GM06990 (cell line): ENCODE measurements around the gene MCCC1.

Experiments used
- DNase-seq: peaks from one replicate; pipeline ENCODE4 v3.0.0-alpha.2; 2011; ENCODE audit not compliant: insufficient read length; ENCODE audit errors: extremely low read depth
- H3K27me3 ChIP-seq: replicated peaks from 2 replicates; pipeline ENCODE4 v1.6.0; 2011; ENCODE audit warnings: low read length; ENCODE audit not compliant: control insufficient read depth, insufficient read depth
- H3K36me3 ChIP-seq: 2 replicates; pipeline ENCODE4 v1.5.1; 2011; ENCODE audit warnings: low read length; ENCODE audit not compliant: control insufficient read depth, insufficient read depth
- H3K4me3 ChIP-seq: replicated peaks from 2 replicates; pipeline ENCODE4 v1.5.1; 2011; ENCODE audit warnings: low read depth, mild to moderate bottlenecking, control low read depth, low read length
- TF ChIP-seq, protein P1 (sequence below): IDR thresholded peaks from 2 replicates; pipeline ENCODE4 v1.5.1; 2011; ENCODE audit warnings: low read length, control low read depth, mild to moderate bottlenecking, inconsistent platforms; ENCODE audit not compliant: insufficient read depth, poor library complexity, severe bottlenecking

Gene MCCC1

DNA sequence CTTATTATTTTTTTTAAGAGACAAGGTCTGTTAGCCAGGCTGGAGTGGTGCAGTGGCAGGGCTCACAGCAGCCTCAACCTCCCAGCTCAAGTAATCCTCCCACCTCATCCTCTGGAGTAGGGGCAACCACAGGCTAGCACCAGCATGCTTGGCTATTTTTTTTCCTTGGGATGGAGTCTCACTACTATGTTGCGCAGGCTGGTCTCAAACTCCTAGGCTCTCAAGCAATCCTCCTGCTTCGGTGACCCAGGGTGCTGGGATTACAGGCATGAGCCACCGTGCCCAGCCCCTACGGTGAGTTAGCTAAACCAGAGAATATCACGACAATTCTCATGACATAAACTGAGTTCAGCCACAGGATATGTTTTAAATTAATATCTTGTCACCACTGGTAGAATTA, 120.9 kb downstream of the MCCC1 start:
- peak overlapping the region; percentile 14 for H3K4me3 ChIP-seq
- DNase-seq: no peak
- no peaks in the 10 kb centered on the region for H3K27me3 ChIP-seq
- no peaks in the 10 kb centered on the region for H3K36me3 ChIP-seq
- TF ChIP-seq, protein P1, sequence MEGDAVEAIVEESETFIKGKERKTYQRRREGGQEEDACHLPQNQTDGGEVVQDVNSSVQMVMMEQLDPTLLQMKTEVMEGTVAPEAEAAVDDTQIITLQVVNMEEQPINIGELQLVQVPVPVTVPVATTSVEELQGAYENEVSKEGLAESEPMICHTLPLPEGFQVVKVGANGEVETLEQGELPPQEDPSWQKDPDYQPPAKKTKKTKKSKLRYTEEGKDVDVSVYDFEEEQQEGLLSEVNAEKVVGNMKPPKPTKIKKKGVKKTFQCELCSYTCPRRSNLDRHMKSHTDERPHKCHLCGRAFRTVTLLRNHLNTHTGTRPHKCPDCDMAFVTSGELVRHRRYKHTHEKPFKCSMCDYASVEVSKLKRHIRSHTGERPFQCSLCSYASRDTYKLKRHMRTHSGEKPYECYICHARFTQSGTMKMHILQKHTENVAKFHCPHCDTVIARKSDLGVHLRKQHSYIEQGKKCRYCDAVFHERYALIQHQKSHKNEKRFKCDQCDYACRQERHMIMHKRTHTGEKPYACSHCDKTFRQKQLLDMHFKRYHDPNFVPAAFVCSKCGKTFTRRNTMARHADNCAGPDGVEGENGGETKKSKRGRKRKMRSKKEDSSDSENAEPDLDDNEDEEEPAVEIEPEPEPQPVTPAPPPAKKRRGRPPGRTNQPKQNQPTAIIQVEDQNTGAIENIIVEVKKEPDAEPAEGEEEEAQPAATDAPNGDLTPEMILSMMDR: no peak

DNA sequence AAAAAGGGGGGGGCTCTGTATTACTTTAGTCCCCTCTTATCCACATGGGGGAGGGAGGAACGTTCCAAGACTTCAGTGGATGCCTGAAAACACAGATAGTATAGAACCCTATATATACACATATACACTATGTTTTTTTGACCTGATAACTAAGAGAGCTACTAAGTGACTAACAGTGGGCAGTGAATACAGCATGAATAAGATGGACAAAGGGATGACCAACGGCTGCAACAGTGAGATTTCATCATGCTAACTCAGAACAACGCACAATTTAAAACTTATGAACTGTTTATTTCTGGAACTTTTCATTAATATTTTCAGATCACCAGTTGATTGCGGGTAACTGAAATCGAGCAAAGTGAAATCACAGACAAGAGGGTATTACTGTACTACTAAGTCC, 126.2 kb downstream of the MCCC1 start:
- no peak overlapping the region for H3K4me3 ChIP-seq
- TF ChIP-seq, protein P1: no peak
- H3K36me3 ChIP-seq: no peaks in the 10 kb centered on the region
- no peaks in the 10 kb centered on the region for H3K27me3 ChIP-seq
- no peak for DNase-seq

DNA sequence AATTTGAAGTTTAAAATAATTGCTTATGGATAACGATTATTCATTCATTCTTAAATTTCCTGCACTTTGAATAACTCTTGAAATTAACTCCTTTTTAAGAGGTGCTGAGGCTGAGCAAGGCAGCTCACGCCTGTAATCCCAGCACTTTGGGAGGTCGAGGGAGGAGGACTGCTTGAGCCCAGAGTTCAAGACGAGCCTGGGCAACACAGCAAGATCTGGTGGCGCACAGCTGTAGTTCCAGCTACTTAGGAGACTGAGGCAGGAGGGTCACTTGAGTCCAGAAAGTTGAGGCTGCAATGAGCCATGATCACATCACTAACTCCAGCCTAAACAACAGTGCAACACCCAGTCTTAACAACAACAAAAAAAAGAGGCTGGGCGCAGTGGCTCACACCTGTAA, 126.9 kb downstream of the MCCC1 start:
- no peak for DNase-seq
- H3K36me3 ChIP-seq: no peaks in the 10 kb centered on the region
- TF ChIP-seq, protein P1: no peak
- H3K27me3 ChIP-seq: no peaks in the 10 kb centered on the region
- no peak overlapping the region for H3K4me3 ChIP-seq

DNA sequence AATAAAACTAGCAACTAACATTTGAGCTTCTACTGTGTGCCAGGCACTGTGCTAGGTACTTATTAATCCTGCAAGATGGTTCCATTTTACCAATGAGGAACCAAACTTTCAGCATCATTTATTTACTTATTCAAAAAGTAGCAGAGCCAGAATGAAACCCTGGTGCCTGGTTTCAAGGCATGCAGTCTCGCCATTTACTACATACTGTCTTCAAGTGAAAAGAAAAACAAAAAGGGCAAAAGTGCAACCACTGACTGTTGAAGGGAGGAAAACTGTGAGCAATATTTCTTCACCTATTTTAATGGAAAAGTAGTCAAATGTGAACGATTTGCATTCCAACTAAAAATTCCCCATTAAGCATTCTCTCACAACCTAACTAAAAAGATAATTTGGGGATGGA, 127.7 kb downstream of the MCCC1 start:
- Histone ChIP-seq H3K36me3 (no peaks in the 10 kb centered on the region), H3K4me3 (no peak overlapping the region), H3K27me3 (no peaks in the 10 kb centered on the region)
- TF ChIP-seq, protein P1: no peak
- DNase-seq: no peak

DNA sequence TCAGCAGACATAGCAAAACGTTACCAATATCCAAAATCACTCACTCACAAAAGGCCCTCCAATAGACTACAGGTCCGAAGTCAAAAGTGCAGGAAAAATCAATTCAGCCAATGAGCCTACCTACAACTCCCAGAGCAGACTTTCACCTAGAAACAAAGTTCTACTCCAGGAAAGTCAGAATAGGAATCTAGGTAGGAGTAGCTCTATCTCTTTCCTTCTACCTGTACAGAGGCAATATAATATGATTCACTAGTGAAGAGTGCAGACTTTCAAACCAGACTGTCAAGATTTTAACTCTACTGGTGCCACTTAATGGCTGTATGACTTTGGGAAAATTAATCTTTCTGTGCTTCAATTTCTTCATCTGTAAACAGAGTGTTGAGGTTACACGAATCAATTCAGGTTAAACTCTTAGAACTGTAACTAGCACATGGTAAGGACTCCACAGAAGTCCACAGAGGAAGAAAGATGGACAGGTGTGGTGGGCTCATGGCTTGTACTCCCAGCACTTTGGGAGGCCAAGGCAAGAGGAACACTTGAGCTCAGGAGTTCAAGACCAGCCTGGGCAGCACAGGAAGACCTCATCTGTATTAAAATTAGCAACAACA, 128.4 kb downstream of the MCCC1 start:
- no peak for DNase-seq
- no peaks in the 10 kb centered on the region for H3K27me3 ChIP-seq
- TF ChIP-seq, protein P1: no peak
- H3K4me3 ChIP-seq: no peak overlapping the region
- no peaks in the 10 kb centered on the region for H3K36me3 ChIP-seq

DNA sequence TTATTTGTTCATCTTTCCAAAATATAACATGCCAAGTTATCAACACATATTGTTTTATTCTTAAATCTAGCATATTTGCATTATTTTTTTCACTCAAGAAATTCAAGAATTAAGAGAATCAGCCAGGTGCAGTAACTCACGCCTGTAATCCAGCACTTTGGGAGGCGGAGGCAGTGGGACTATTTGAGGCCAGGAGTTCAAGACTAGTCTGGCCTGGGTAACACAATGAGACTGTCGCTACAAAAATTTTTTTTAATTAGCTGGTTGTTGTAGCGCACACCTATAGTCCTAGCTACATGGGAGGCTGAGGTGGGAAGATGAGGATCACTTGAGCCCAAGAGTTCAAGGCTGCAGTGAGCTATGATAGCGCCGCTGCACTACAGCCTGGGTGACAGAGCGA, 129.4 kb downstream of the MCCC1 start:
- Histone ChIP-seq H3K36me3 (no peaks in the 10 kb centered on the region), H3K27me3 (no peaks in the 10 kb centered on the region), H3K4me3 (no peak overlapping the region)
- TF ChIP-seq, protein P1: no peak
- no peak for DNase-seq
